ELF-1 (cell line): ENCODE data around the gene SMAD5.

ENCODE experiments used
- DNase-seq: peaks from one replicate; pipeline ENCODE4 v3.0.0-alpha.2; 2016; ENCODE audit warnings: low read depth, low spot score

The SMAD5 gene

DNA sequence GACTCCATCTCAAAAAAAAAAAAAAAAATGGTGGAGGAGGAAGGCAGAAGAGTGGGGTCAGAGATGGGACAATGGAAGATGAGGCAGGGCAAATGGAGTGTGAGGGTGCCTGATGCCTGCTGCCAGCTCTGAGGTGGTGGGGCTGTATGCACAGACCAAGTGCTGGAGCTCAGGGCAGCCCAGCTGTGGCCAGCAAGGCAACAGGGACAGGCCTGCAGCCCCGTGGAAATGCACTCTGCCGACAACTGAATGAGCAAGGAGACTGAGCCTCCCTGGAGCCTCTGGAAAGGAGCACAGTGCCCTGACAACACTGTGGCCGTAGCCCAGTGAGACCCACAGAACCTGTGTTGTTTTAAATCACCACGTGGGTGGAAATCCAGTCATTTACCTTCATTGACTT is 83.2 kb downstream of the SMAD5 start:
- no peak for DNase-seq

DNA sequence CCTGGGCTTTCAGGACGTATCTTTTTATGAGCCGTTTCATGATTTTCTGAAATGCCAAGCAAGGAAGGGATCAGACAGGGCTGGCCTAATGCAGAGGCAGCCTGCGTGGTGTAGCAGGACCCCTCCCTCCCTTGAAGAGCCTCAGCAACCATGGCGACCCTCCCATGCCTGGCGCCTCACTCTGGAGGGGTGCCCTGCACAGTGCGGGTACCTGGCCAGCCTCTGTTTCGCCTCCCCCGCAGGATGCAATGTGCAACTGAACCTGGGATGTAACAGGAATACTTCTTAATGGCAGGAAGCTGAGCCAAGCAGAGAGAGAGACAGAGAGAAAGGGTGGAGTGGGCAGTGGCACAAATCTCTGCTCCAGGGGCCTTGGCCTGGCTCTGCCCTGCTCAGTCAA is 83.6 kb downstream of the SMAD5 start:
- DNase-seq = no peak

DNA sequence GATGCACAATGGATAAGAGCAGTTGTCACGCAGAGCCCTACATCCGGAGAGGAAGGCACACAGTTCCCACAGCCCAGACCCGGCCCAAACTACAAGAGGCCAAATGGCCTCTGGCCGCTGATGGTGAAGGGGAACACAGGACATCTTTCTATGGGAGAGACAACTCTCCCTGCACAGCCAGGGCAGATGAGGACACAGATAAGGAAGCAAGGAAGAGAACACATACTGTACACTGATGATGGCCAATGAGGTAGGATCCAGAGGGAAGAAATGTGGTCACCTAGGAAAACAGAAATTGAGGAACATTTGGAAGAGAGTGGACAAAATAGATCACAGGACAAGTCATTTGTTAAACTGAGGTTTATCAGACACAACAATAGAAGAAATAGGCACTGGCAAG is 88.7 kb downstream of the SMAD5 start:
- DNase-seq = no peak

GRCh38 chr5:136222580-136223235 is 90.1 kb downstream of the SMAD5 start:
- DNase-seq = no peak

DNA sequence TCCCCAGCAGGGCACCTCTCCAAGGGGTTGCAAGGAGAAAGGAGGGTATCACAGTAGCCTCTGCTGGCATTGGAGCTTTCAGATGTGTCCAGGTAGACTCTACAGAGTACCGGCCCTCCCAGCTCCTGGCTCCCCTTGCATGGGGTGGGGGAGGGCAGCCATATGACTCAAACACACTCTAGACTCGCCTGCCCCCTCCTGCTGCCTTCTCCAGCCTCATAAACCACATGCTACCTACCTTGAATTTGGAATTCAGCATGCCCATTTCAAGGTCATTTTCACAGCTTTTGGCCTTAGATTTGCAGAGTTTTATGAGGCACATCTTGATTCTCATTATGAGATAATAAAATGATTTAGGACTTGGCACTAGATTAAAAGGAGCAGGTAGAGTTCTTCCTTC is 93.2 kb downstream of the SMAD5 start:
- DNase-seq = no peak

GRCh38 chr5:136226401-136226800 is 93.8 kb downstream of the SMAD5 start:
- no peak for DNase-seq

- DNase-seq = no peak
Observed at GRCh38 chr5:136228136-136228757, 95.6 kb downstream of the SMAD5 start.

- DNase-seq = no peak
Observed at GRCh38 chr5:136230176-136230575, 97.5 kb downstream of the SMAD5 start.

GRCh38 chr5:136232316-136232715 is 99.7 kb downstream of the SMAD5 start:
- no peak for DNase-seq
